WTC11 (cell line): ENCODE results near the gene ZNF415. TPM values are rescaled to one million over a fixed set of nuclear protein-coding genes. Genes with fewer than 3 reads are reported as not detected.

Source experiments
- ATAC-seq: fragments of 200-7000 bp; cut with Tn5 transposase; 2 replicates; pipeline ENCODE4 v1.10.0; 2021; ENCODE audit warnings: mild to moderate bottlenecking, moderate library complexity
- CTCF ChIA-PET: fragments of 300-600 bp; sonication (Branson Sonifier 250); formaldehyde crosslinking; loops from one replicate; lab custom pipeline; 2021; ENCODE audit warnings: antibody characterized with exemption; lab: Charles Lee
- POLR2A ChIA-PET: fragments of 350-600 bp; sonication (Branson Sonifier 250); formaldehyde crosslinking; loops from one replicate; lab custom pipeline; 2021; ENCODE audit warnings: antibody characterized with exemption; lab: Charles Lee
- DNase-seq: peaks from one replicate; pipeline ENCODE4 v3.0.0; 2021; ENCODE audit warnings: low spot score
- H3K27ac Mint-ChIP-seq: 2 replicates; pipeline ENCODE4 v1.8.0; 2021; ENCODE audit warnings: mixed read lengths
- H3K27me3 Mint-ChIP-seq: 2 replicates; pipeline ENCODE4 v1.8.0; 2021; ENCODE audit warnings: low read depth, mild to moderate bottlenecking, moderate library complexity, mixed read lengths
- H3K36me3 Mint-ChIP-seq: 2 replicates; pipeline ENCODE4 v1.8.0; 2021; ENCODE audit warnings: mixed read lengths
- H3K4me1 Mint-ChIP-seq: 2 replicates; pipeline ENCODE4 v1.8.0; 2022; ENCODE audit warnings: mixed read lengths
- H3K4me3 Mint-ChIP-seq: 2 replicates; pipeline ENCODE4 v1.8.0; 2021; ENCODE audit warnings: mild to moderate bottlenecking, moderate library complexity, mixed read lengths
- H3K9me3 Mint-ChIP-seq: 2 replicates; pipeline ENCODE4 v1.8.0; 2021; ENCODE audit warnings: mixed read lengths
- AR ChIP-seq: fragments of 250-450 bp; sonication (Bioruptor Pico); IDR thresholded peaks from 2 replicates; pipeline ENCODE4 v1.9.0; 2021; ENCODE audit warnings: mild to moderate bottlenecking
- ATF3 ChIP-seq: sonication (generic); formaldehyde crosslinking; conservative IDR thresholded peaks from 2 replicates; pipeline ENCODE4 v1.8.1; 2022; ENCODE audit warnings: mild to moderate bottlenecking, missing genetic modification reagents
- CREB1 ChIP-seq: sonication (generic); formaldehyde crosslinking; IDR thresholded peaks from 2 replicates; pipeline ENCODE4 v1.8.0; 2023; ENCODE audit warnings: mild to moderate bottlenecking, missing genetic modification reagents
- CREM ChIP-seq: sonication (generic); formaldehyde crosslinking; IDR thresholded peaks from 2 replicates; pipeline ENCODE4 v1.8.1; 2022; ENCODE audit warnings: mild to moderate bottlenecking, missing genetic modification reagents, moderate library complexity
- CTCF ChIP-seq: fragments of 200-600 bp; IDR thresholded peaks from 2 replicates; pipeline ENCODE4 v1.8.0; 2022; ENCODE audit warnings: antibody characterized with exemption
- ELF4 ChIP-seq: sonication (generic); formaldehyde crosslinking; IDR thresholded peaks from 2 replicates; pipeline ENCODE4 v1.8.1; 2022; ENCODE audit warnings: low read depth, mild to moderate bottlenecking, moderate library complexity, missing genetic modification reagents
- IRF2 ChIP-seq: sonication (generic); formaldehyde crosslinking; IDR thresholded peaks from 2 replicates; pipeline ENCODE4 v1.8.0; 2022; ENCODE audit warnings: low read depth, missing genetic modification reagents, borderline replicate concordance
- KAT7 ChIP-seq: sonication (generic); formaldehyde crosslinking; IDR thresholded peaks from 2 replicates; pipeline ENCODE4 v1.8.1; 2023; ENCODE audit warnings: missing genetic modification reagents, mild to moderate bottlenecking, borderline replicate concordance
- MAX ChIP-seq: sonication (generic); formaldehyde crosslinking; IDR thresholded peaks from 2 replicates; pipeline ENCODE4 v1.8.0; 2022; ENCODE audit warnings: mild to moderate bottlenecking, missing genetic modification reagents
- MLX ChIP-seq: sonication (generic); formaldehyde crosslinking; IDR thresholded peaks from 2 replicates; pipeline ENCODE4 v1.8.1; 2023; ENCODE audit warnings: mild to moderate bottlenecking, missing genetic modification reagents, moderate library complexity
- OVOL2 ChIP-seq: fragments of 250-450 bp; sonication (Bioruptor Pico); IDR thresholded peaks from 2 replicates; pipeline ENCODE4 v1.9.0; 2021; ENCODE audit warnings: mild to moderate bottlenecking, borderline replicate concordance
- PREB ChIP-seq: sonication (generic); formaldehyde crosslinking; IDR thresholded peaks from 2 replicates; pipeline ENCODE4 v1.8.1; 2022; ENCODE audit warnings: mild to moderate bottlenecking, missing genetic modification reagents, moderate library complexity, borderline replicate concordance
- RORB ChIP-seq: fragments of 250-450 bp; sonication (Bioruptor Pico); IDR thresholded peaks from 2 replicates; pipeline ENCODE4 v1.9.0; 2021; ENCODE audit warnings: mild to moderate bottlenecking
- SMAD4 ChIP-seq: sonication (generic); formaldehyde crosslinking; IDR thresholded peaks from 2 replicates; pipeline ENCODE4 v1.8.0; 2022; ENCODE audit warnings: mild to moderate bottlenecking, missing genetic modification reagents
- SOX15 ChIP-seq: fragments of 250-450 bp; sonication (Bioruptor Pico); IDR thresholded peaks from 2 replicates; pipeline ENCODE4 v1.9.0; 2021; ENCODE audit warnings: mild to moderate bottlenecking
- SP1 ChIP-seq: sonication (generic); formaldehyde crosslinking; conservative IDR thresholded peaks from 2 replicates; pipeline ENCODE4 v1.8.1; 2022; ENCODE audit warnings: missing genetic modification reagents
- TCF7 ChIP-seq: sonication (generic); formaldehyde crosslinking; IDR thresholded peaks from 2 replicates; pipeline ENCODE4 v1.8.0; 2022; ENCODE audit warnings: mild to moderate bottlenecking, low read depth, missing genetic modification reagents, moderate library complexity
- USF2 ChIP-seq: sonication (generic); formaldehyde crosslinking; IDR thresholded peaks from 2 replicates; pipeline ENCODE4 v1.8.1; 2023; ENCODE audit warnings: mild to moderate bottlenecking, missing genetic modification reagents, moderate library complexity
- ZBTB21 ChIP-seq: sonication (generic); formaldehyde crosslinking; IDR thresholded peaks from 2 replicates; pipeline ENCODE4 v1.8.1; 2023; ENCODE audit warnings: mild to moderate bottlenecking, missing genetic modification reagents, borderline replicate concordance
- ZNF263 ChIP-seq: sonication (generic); formaldehyde crosslinking; IDR thresholded peaks from 2 replicates; pipeline ENCODE4 v1.8.1; 2022; ENCODE audit warnings: low read depth, mild to moderate bottlenecking, moderate library complexity, missing genetic modification reagents
- ZNF416 ChIP-seq: fragments of 250-450 bp; sonication (Bioruptor Pico); IDR thresholded peaks from 2 replicates; pipeline ENCODE4 v1.9.0; 2021; ENCODE audit warnings: mild to moderate bottlenecking, inconsistent platforms
- ZNF532 ChIP-seq: fragments of 250-450 bp; sonication (Bioruptor Pico); IDR thresholded peaks from 2 replicates; pipeline ENCODE4 v1.9.0; 2021; ENCODE audit warnings: mild to moderate bottlenecking, borderline replicate concordance
- total RNA-seq: library from RNA; stranded (reverse); gene quantifications from 3 replicates; pipeline ENCODE4 v1.2.3, GENCODE V29; 2021

Gene ZNF415
- total RNA-seq, 1 experiment from 2014 or later, result 11.2 TPM

GRCh38 chr19:53076984-53077383, 55.7 kb downstream of the ZNF415 start:
- Mint-ChIP-seq H3K4me1 (peaks cover 10% of the 10 kb centered on the region), H3K27ac (peak overlapping the region; percentile 95), H3K36me3 (peaks cover 57% of the 10 kb centered on the region), H3K9me3 (peaks cover 17% of the 10 kb centered on the region), H3K4me3 (no peak overlapping the region), H3K27me3 (no peaks in the 10 kb centered on the region)
- TF ChIP-seq SP1 (0 out of 2 replicates have a peak, but pooled peaks have one; percentile 26), ZNF532 (CRISPR knock-in tag) (no peak), MAX (CRISPR knock-in tag) (no peak), CTCF (peak; percentile 70), ZNF263 (CRISPR knock-in tag) (no peak), MLX (CRISPR knock-in tag) (no peak), KAT7 (CRISPR knock-in tag) (no peak), ZNF416 (CRISPR knock-in tag) (no peak)
- DNase-seq (peak; percentile 91), ATAC-seq (peak; percentile 99)
- ChIA-PET POLR2A (interaction anchor here (0.5 to 0.9 kb wide), 3 partner anchors 15 to 107 kb away, joined by 3 to 5 read pairs (median 3); no protein-coding TSS in a partner anchor), CTCF (interaction anchor here (0.5 to 2.4 kb wide), 38 partner anchors 10 to 933 kb away, joined by 3 to 39 read pairs (median 5); partner anchors contain the start of genes ERVV-2, ZNF347 and ZNF816)

GRCh38 chr19:53068834-53069233, 63.9 kb downstream of the ZNF415 start:
- Mint-ChIP-seq H3K4me3 (no peak overlapping the region), H3K36me3 (peaks cover 75% of the 10 kb centered on the region), H3K27me3 (no peaks in the 10 kb centered on the region), H3K4me1 (no peaks in the 10 kb centered on the region), H3K9me3 (peaks cover 47% of the 10 kb centered on the region), H3K27ac (no peak overlapping the region)
- DNase-seq (no peak), ATAC-seq (no peak)
- POLR2A ChIA-PET, result no interaction called here
- CTCF ChIA-PET, result no interaction called here
- TF ChIP-seq PREB (CRISPR knock-in tag), result no peak
- TF ChIP-seq IRF2 (CRISPR knock-in tag), result no peak
- TF ChIP-seq AR (CRISPR knock-in tag), result no peak
- TF ChIP-seq USF2 (CRISPR knock-in tag), result no peak
- no peak for TF ChIP-seq SMAD4 (CRISPR knock-in tag)
- TF ChIP-seq TCF7, result no peak
- TF ChIP-seq SOX15 (CRISPR knock-in tag), result no peak
- no peak for TF ChIP-seq RORB (CRISPR knock-in tag)
- TF ChIP-seq CREB1 (CRISPR knock-in tag), result no peak
- no peak for TF ChIP-seq OVOL2 (CRISPR knock-in tag)
- TF ChIP-seq ELF4, result no peak
- no peak for TF ChIP-seq ZBTB21
- TF ChIP-seq CREM, result no peak
- TF ChIP-seq ATF3 (CRISPR knock-in tag), result no peak
